ENCODE measurements around the gene DMAC2L.
"Not testable (repeated sequence)": the region's sequence is repeated elsewhere in the genome, so short reads cannot be mapped to it uniquely, and the experiment has no call there.

Gene DMAC2L

GRCh38 chr14:50354527-50354926 lies 42.4 kb downstream of the DMAC2L start:
- no peak for DNase-seq (ENCODE audit: low read depth, low spot score)

- no peak for DNase-seq (ENCODE audit: low read depth, low spot score)
Measured at GRCh38 chr14:50355692-50356091, 43.6 kb downstream of the DMAC2L start.

GRCh38 chr14:50356283-50356682 lies 44.2 kb downstream of the DMAC2L start:
- DNase-seq (ENCODE audit: low read depth, low spot score), result not testable (repeated sequence)

- DNase-seq (ENCODE audit: low read depth, low spot score), result no peak
Measured at GRCh38 chr14:50357124-50357523, 45.0 kb downstream of the DMAC2L start.

- no peak for DNase-seq (ENCODE audit: low read depth, low spot score)
Measured at GRCh38 chr14:50357753-50358395, 45.8 kb downstream of the DMAC2L start.

GRCh38 chr14:50359631-50360030 lies 47.5 kb downstream of the DMAC2L start:
- no peak for DNase-seq (ENCODE audit: low read depth, low spot score)

- no peak for DNase-seq (ENCODE audit: low read depth, low spot score)
Measured at GRCh38 chr14:50360093-50360492, 48.0 kb downstream of the DMAC2L start.

GRCh38 chr14:50360851-50361250 lies 48.7 kb downstream of the DMAC2L start:
- DNase-seq (ENCODE audit: low read depth, low spot score), result no peak

- DNase-seq (ENCODE audit: low read depth, low spot score), result not testable (repeated sequence)
Measured at GRCh38 chr14:50361473-50362403, 49.6 kb downstream of the DMAC2L start.

- DNase-seq (ENCODE audit: low read depth, low spot score), result no peak
Measured at GRCh38 chr14:50362764-50363713, 50.9 kb downstream of the DMAC2L start.

- no peak for DNase-seq (ENCODE audit: low read depth, low spot score)
Measured at GRCh38 chr14:50363714-50364111, 51.6 kb downstream of the DMAC2L start.

GRCh38 chr14:50364792-50365191 lies 52.7 kb downstream of the DMAC2L start:
- DNase-seq (ENCODE audit: low read depth, low spot score), result no peak

- not testable (repeated sequence) for DNase-seq (ENCODE audit: low read depth, low spot score)
Measured at GRCh38 chr14:50365572-50365971, 53.4 kb downstream of the DMAC2L start.

GRCh38 chr14:50366115-50366514 lies 54.0 kb downstream of the DMAC2L start:
- no peak for DNase-seq (ENCODE audit: low read depth, low spot score)

GRCh38 chr14:50366589-50366988 lies 54.5 kb downstream of the DMAC2L start:
- DNase-seq (ENCODE audit: low read depth, low spot score), result no peak

GRCh38 chr14:50371546-50371945 lies 59.4 kb downstream of the DMAC2L start:
- no peak for DNase-seq (ENCODE audit: low read depth, low spot score)

GRCh38 chr14:50373959-50374358 lies 61.8 kb downstream of the DMAC2L start:
- DNase-seq (ENCODE audit: low read depth, low spot score), result no peak

GRCh38 chr14:50375760-50376159 lies 63.6 kb downstream of the DMAC2L start:
- DNase-seq (ENCODE audit: low read depth, low spot score), result no peak

Data from activated naive CD8-positive, alpha-beta T cell treated with anti-CD3 and anti-CD28 coated beads, Interleukin-2, amount 50 U/mL, for 16 hours (primary cell).